Measurements from ENCODE around the gene CHCHD2.
"Not testable (repeated sequence)": the region's sequence is repeated elsewhere in the genome, so short reads cannot be mapped to it uniquely, and the experiment has no call there.

CHCHD2 gene

GRCh38 chr7:56106108-56107073, at the start of gene CHCHD2:
Gene CHCHD2, minus strand, starts transcription at chr7:56106476. Its CDS starts 63 bp downstream, at chr7:56106413.
- peak; percentile 85 for DNase-seq

GRCh38 chr7:56131062-56131461, 24.8 kb upstream of the CHCHD2 start:
- not testable (repeated sequence) for DNase-seq

GRCh38 chr7:56127241-56127975, 21.1 kb upstream of the CHCHD2 start:
- no peak for DNase-seq

GRCh38 chr7:56125831-56126230, 19.6 kb upstream of the CHCHD2 start:
- DNase-seq: no peak

GRCh38 chr7:56124981-56125380, 18.7 kb upstream of the CHCHD2 start:
- no peak for DNase-seq

- no peak for DNase-seq
Observed at GRCh38 chr7:56121440-56121839, 15.2 kb upstream of the CHCHD2 start.

- no peak for DNase-seq
Observed at GRCh38 chr7:56115852-56116538, 9.7 kb upstream of the CHCHD2 start, which contains the start of gene NUPR2. Gene NUPR2, minus strand, starts transcription at chr7:56116417. Its CDS starts 103 bp downstream, at chr7:56116314.

GRCh38 chr7:56112244-56112643, 6.0 kb upstream of the CHCHD2 start:
- DNase-seq: not testable (repeated sequence)

GRCh38 chr7:56110611-56111010, 4.3 kb upstream of the CHCHD2 start:
- DNase-seq: no peak

GRCh38 chr7:56107954-56108258, 1.6 kb upstream of the CHCHD2 start:
- DNase-seq: no peak

- DNase-seq: no peak
Observed at GRCh38 chr7:56105508-56105907, 768 bp downstream of the CHCHD2 start.

- DNase-seq: not testable (repeated sequence)
Observed at GRCh38 chr7:56104138-56104537, 2.1 kb downstream of the CHCHD2 start.

GRCh38 chr7:56099653-56100052, 6.6 kb downstream of the CHCHD2 start:
- no peak for DNase-seq

GRCh38 chr7:56098187-56099008, 7.9 kb downstream of the CHCHD2 start:
- not testable (repeated sequence) for DNase-seq

GRCh38 chr7:56097700-56098099, 8.6 kb downstream of the CHCHD2 start:
- no peak for DNase-seq

GRCh38 chr7:56092789-56093531, 13.3 kb downstream of the CHCHD2 start, which contains the start of gene PHKG1:
Gene PHKG1, minus strand, starts transcription at chr7:56092952. Its CDS starts 4,011 bp downstream, at chr7:56088941.
- no peak for DNase-seq

- not testable (repeated sequence) for DNase-seq
Observed at GRCh38 chr7:56092388-56092787, 13.9 kb downstream of the CHCHD2 start.

- no peak for DNase-seq
Observed at GRCh38 chr7:56091591-56091990, 14.7 kb downstream of the CHCHD2 start.

- no peak for DNase-seq
Observed at GRCh38 chr7:56087445-56087844, 18.8 kb downstream of the CHCHD2 start.

GRCh38 chr7:56086761-56087160, 19.5 kb downstream of the CHCHD2 start:
- DNase-seq: no peak

- DNase-seq: no peak
Observed at GRCh38 chr7:56083150-56083785, 23.0 kb downstream of the CHCHD2 start.

Data from activated T-cell treated with anti-CD3 and anti-CD28 coated beads for 4 hours (primary cell).